22Rv1 (cell line): Measurements from ENCODE around the gene RAD50.

Experiments used
- CTCF ChIP-seq: fragments of 450-650 bp; IDR thresholded peaks from 2 replicates; pipeline ENCODE4 v1.5.1; 2017; ENCODE audit warnings: mild to moderate bottlenecking
- ZFX ChIP-seq: fragments of 450-650 bp; IDR thresholded peaks from 2 replicates; pipeline ENCODE4 v1.6.1; 2017; ENCODE audit warnings: antibody characterized with exemption, borderline replicate concordance

DNA sequence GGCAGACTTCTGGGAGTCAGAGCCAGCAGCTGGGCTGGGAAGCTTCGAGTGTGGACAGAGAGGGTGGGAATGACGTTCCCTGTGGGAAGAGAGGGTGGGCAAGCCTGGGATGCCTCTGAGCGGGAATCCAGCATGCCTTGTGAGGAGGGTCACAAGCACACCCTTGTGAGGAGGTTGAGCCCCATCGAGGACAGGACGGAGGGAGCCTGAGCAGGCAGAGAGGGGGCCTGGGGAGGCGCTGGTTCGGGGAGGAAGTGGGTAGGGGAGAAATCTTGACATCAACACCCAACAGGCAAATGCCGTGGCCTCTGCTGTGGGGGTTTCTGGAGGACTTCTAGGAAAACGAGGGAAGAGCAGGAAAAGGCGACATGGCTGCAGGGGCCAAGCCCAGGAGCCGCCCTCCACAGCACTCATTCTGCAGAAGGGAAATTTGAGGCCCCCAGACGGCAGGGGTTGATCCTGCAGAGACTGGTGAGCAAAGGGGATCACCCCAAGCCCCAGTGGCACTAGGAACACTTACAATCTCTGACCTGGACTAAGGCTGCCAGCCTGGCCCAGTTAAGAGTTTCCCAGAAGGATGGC lies 100.1 kb downstream of the RAD50 start:
- no peak for TF ChIP-seq CTCF
- TF ChIP-seq ZFX, result no peak
